SKM-1 treated with dmso at 0.1 percent for 144 hours (cell line): ENCODE measurements around the gene SAA2.
A peak's percentile ranks its signal among the peaks of the same experiment; 100 is the strongest.
"Not testable (repeated sequence)": the region's sequence is repeated elsewhere in the genome, so short reads cannot be mapped to it uniquely, and the experiment has no call there.

Experiments
- DNase-seq: peaks from one replicate; lab custom pipeline; 2025; ENCODE audit not compliant: unreplicated experiment; lab: John Stamatoyannopoulos, UW

The SAA2 gene

GRCh38 chr11:18248561-18248960, at the start of gene SAA2:
Gene SAA2 (minus strand): TSS chr11:18248668. CDS start chr11:18248011, 657 bp downstream.
- DNase-seq: no peak

DNA sequence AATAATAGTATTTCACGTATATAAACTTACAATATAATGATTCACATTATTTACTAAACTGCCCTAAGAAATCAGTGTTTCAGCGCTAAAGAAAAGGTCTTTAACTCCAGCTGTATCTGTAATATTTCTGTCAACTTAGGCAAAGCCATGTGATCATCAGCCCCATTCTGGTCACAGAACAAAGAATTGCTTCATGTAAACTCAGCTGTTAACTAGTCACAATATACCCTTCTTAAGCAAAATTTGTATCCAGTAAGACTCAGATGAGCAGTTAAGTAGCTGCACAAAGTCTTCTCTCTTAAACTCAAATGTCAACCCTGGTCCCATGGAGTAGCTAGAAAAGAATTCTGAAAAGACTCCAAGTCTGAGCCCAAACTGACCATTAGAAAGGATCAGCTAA, 46.8 kb upstream of the SAA2 start:
- DNase-seq: no peak

- DNase-seq: no peak
Measured at GRCh38 chr11:18294862-18295261, 46.4 kb upstream of the SAA2 start.

DNA sequence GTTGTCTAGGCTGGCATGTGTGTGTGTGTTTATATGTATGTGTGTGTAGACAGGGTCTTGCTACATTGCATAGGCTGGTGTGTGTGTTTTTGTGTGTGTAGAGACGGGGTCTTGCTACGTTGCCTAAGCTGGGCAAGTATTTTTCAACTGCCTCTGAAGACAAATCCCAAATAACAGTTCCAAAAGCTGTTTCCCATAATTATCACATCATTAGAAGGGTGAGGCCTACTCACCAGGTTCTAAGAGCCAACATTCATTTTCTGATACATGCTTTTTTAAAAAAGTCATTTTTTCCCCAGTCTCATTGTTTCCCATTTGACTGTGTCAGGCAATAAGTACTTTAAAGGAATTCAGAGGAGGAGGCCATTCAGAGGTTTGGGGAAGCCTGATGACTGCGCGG, 40.4 kb upstream of the SAA2 start:
- no peak for DNase-seq

DNA sequence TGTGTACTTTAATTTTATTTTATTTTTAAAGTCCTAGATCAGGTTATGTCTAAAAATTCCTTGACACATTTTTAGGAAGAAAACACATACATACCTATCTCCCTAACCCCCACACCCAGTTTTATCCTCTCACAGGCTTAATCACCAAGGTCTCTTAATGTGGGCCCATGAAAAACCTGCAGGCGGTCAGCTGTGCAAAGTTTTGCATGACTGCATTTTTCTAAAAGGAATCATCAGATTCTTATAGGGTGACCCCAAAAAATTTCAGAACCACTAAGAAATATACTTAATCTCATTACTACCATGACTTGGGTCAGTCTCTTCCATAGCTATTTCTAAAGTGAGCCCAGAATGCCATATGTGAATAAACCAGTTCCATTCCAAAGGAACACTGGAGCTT, 37.4 kb upstream of the SAA2 start:
- no peak for DNase-seq

- DNase-seq: no peak
Measured at GRCh38 chr11:18282626-18283025, 34.2 kb upstream of the SAA2 start.

- DNase-seq: no peak
Measured at GRCh38 chr11:18280438-18281045, 32.1 kb upstream of the SAA2 start.

- peak; percentile 44 for DNase-seq
Measured at GRCh38 chr11:18277565-18278271, 29.2 kb upstream of the SAA2 start.

- no peak for DNase-seq
Measured at GRCh38 chr11:18271206-18271605, 22.7 kb upstream of the SAA2 start.

GRCh38 chr11:18270102-18270501, 21.6 kb upstream of the SAA2 start:
- DNase-seq: no peak

GRCh38 chr11:18269252-18269651, 20.8 kb upstream of the SAA2 start:
- DNase-seq: not testable (repeated sequence)

- DNase-seq: not testable (repeated sequence)
Measured at GRCh38 chr11:18267335-18268133, 19.1 kb upstream of the SAA2 start.

- DNase-seq: no peak
Measured at GRCh38 chr11:18265949-18266348, 17.5 kb upstream of the SAA2 start, which contains the start of gene SAA1. Gene SAA1 (plus strand): TSS chr11:18266264. CDS start chr11:18266888, 624 bp downstream.

DNA sequence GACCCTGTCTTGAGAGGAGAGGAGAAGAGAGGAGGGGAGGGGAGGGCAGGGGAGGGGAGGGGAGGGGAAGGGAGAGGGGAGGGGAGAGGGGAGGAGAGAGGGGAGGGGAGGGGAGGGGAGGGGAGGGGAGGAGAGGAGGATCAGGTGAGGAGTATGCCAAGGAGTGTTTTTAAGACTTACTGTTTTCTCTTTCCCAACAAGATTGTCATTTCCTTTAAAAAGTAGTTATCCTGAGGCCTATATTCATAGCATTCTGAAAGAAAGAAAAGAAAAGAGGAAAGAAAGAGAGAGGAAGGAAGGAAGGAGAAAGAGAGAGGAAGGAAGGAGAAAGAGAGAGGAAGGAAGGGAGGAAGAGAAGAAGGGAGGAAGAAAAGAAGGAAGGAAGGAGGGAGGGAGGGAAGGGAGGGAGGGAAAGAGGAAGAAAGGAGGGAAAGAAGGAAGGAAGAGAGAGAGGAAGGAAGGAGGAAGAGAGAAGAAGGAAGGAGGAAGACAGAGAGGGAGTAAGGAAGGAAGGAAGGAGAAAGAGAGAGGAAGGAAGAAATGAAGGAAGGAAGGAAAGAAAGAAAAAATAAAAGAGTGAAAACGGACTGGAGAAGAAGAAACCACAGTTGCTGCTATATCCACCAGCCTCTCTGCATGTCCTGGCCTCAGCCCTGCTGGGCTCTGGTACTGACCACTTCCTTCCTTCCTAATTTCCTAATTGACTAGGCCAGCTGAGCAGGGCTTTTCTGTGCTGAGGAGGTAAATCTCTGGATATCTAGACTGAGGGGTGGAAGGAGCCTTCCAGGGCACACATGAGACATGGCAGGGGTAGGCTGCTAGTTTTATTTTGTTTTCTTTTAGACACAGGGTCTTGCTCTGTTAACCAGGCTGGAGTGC, 16.4 kb upstream of the SAA2 start:
- no peak for DNase-seq

DNA sequence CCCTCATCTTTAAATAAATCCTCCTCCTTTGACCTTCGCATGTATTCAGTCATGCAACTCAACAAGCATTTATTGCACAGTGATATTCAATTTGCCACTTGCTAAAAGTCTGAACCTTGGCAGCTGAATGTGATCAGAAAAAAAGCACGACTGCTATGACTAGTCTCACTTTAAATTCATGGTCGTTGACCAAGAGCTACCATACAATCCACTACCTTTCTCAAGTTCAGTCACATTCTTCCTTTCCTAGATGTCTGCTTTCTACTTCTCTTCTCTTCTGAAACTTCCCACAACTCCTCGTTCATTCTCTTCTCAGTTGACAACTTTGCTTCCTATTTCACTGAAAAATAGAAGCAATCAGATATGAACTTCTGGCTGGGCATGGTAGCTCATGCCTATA, 15.6 kb upstream of the SAA2 start:
- DNase-seq: no peak

DNA sequence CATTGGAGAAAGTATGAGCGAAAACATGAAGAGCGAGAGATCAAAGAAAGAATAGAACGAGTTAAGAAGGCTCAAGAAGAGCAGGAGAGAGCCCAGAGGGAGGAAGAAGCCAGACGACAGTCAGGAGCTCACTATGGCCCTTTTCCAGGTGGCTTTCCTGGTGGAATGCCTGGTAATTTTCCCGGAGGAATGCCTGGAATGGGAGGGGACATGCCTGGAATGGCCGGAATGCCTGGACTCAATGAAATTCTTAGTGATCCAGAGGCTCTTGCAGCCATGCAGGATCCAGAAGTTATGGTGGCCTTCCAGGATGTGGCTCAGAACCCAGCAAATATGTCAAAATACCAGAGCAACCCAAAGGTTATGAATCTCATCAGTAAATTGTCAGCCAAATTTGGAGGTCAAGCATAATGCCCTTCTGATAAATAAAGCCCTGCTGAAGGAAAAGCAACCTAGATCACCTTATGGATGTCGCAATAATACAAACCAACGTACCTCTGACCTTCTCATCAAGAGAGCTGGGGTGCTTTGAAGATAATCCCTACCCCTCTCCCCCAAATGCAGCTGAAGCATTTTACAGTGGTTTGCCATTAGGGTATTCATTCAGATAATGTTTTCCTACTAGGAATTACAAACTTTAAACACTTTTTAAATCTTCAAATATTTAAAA, 14.3 kb upstream of the SAA2 start:
- not testable (repeated sequence) for DNase-seq

DNA sequence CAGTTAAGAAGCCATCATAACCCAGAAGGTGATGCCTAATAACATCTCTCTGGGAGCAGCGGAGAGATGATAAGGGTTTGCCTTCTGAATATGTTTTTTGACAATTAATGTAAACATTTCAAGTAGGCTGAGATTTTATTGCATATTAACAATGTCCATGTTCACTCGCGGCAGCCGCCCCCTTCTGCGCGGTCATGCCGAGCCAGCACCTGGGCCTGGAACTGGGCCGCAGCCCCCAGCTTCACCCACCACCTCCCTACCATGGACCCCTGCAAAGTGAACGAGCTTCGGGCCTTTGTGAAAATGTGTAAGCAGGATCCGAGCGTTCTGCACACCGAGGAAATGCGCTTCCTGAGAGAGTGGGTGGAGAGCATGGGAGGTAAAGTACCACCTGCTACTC, 13.3 kb upstream of the SAA2 start:
- DNase-seq: no peak

- DNase-seq: no peak
Measured at GRCh38 chr11:18259259-18259658, 10.8 kb upstream of the SAA2 start.

GRCh38 chr11:18254781-18255361, 6.4 kb upstream of the SAA2 start:
- no peak for DNase-seq

DNA sequence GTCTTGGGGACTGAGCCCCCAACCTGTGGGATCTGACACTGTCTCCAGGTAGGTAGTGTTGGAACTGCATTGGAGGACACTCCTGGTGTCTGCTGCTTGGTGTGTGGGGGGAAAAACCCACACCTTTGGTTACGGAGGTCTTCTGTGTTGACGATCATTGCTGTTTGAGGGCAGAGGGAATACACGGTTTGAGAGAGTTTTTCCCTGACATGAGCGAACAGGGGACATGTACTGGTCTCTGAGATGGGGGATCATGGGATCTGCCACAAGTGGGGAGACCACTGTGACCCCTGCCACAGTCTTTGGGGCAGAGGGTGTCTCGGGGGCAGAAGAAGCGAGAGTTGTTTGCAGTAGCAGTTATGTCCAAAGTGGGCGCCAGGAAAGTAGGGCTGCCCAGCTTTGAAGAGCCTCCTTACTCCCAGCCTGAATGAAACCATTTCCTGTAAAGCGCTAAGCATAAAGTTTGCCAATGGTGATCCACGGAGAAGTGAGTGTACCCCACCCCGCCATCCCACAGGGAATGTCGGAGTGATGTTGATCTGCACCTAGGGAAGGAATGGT, 5.4 kb upstream of the SAA2 start:
- DNase-seq: no peak
